Adrenal gland (tissue), 12 donors: ENCODE results near the gene SNRNP27. TPM values are rescaled to one million over a fixed set of nuclear protein-coding genes. Genes with fewer than 3 reads are reported as not detected.
A peak's percentile ranks its signal among the peaks of the same experiment; 100 is the strongest.

Experiments
- DNase-seq, 7 donors: peaks; one replicate each; pipeline ENCODE4 v3.0.0-alpha.2; 2019 to 2020
- H3K27ac ChIP-seq, 5 donors: fragments of 200-600 bp; sonication (generic) in 4 of 5; 1 replicate in 3 of 5; 2 replicates in 2 of 5; pipeline versions ENCODE4 v1.5.1 to v1.8.0; 2016 to 2020; ENCODE audit warnings: mild to moderate bottlenecking in 1 of 5
- H3K27me3 ChIP-seq: fragments of 200-600 bp; 2 replicates; pipeline ENCODE4 v1.8.0; 2021
- H3K36me3 ChIP-seq, 2 donors: fragments of 200-600 bp; replicated peaks in 1 of 2; 1 replicate in 1 of 2; 2 replicates in 1 of 2; pipeline versions ENCODE4 v1.5.1 to v1.8.0; 2018 to 2022
- H3K4me1 ChIP-seq, 2 donors: fragments of 200-600 bp; replicated peaks in 1 of 2; 1 replicate in 1 of 2; 2 replicates in 1 of 2; pipeline versions ENCODE4 v1.5.1 to v1.8.0; 2018 to 2021
- H3K4me3 ChIP-seq, 4 donors: fragments of 200-600 bp; sonication (generic) in 3 of 4; one replicate each; pipeline ENCODE4 v1.5.1; 2016 to 2018
- H3K9me3 ChIP-seq, 3 donors: fragments of 200-600 bp; sonication (generic) in 1 of 3; replicated peaks in 1 of 3; 1 replicate in 2 of 3; 2 replicates in 1 of 3; pipeline versions ENCODE4 v1.5.1 to v1.8.0; 2016 to 2021
- POLR2A ChIP-seq, 2 donors: fragments of 450-650 bp; IDR thresholded peaks; one replicate each; pipeline ENCODE4 v1.6.1; 2017; ENCODE audit warnings: antibody characterized with exemption in 2 of 2, mild to moderate bottlenecking in 2 of 2, moderate library complexity in 1 of 2
- WGBS, 4 donors: extraction: QIAGEN DNeasy Blood & Tissue Kit in 2 of 4; methylation state at CpG; one replicate each; pipeline versions ENCODE4 v1.1.5 to v1.1.7; 2013 to 2017; 5-methylcytosine and 5-hydroxymethylcytosine counted together
- intact Hi-C, 2 donors: fragments of 100-400 bp; cut with DNase I; formaldehyde crosslinking; loops; one replicate each; pipeline versions ENCODE4 v1.14.1 to v1.15.0; 2022 to 2023
- polyA plus RNA-seq, 3 donors: library from polyadenylated mRNA; stranded (reverse); fragments of 200-250 nt in 2 of 3; fragments of 350-450 nt in 1 of 3; fragmentation: Illumina TruSeq in 1 of 3; extraction: RNeasy Lipid Tissue Mini Kit (QIAGEN cat#74804) in 1 of 3; gene quantifications; one replicate each; pipeline ENCODE4 v1.2.3, GENCODE V29; 2013 to 2014
- small RNA-seq, 2 donors: library from RNA; depleted of rRNA; stranded (forward); fragments of <200 nt; gene quantifications; one replicate each; pipeline ENCODE3, GENCODE V24; 2016
- total RNA-seq, 9 donors: library from RNA; depleted of rRNA in 4 of 9; stranded (reverse); fragments of >200 nt in 4 of 9; fragments of 120-200 nt in 1 of 9; fragmentation: NEBNext Ultra II Directional in 1 of 9; extraction: Animal tissue kit (Norgen Biotek cat#: 25700) in 1 of 9; gene quantifications; one replicate each; pipeline versions ENCODE4 v1.1.0 to v1.2.4, GENCODE V29; 2013 to 2023
- TF ChIP-seq, protein P1 (sequence below), 6 experiments: fragments of 450-650 bp in 4 of 6; fragments of 200-600 bp in 2 of 6; sonication (generic) in 1 of 6; IDR thresholded peaks; 1 replicate in 5 of 6; 2 replicates in 1 of 6; pipeline versions ENCODE4 v1.5.1 to v1.8.0; 2016 to 2021; ENCODE audit warnings: antibody characterized with exemption in 6 of 6, mild to moderate bottlenecking in 2 of 6, moderate library complexity in 1 of 6
- donor health status: healthy with polysubstance abuse.
- donor health status: Bipolar disorder and iron deficiency.
- donor health status: DM: yes; HTN: yes; CAD: no.
- donor health status: DM: no; HTN: no; CAD: no.
- donor health status: DM: no; HTN: no; CAD: no.
- donor health status: DM: yes; HTN: yes; CAD: no.

The SNRNP27 gene
- total and polyA plus RNA-seq, 12 donors = 25.1 to 76.0 (median 45.2) TPM

GRCh38 chr2:69952336-69953115 is 58.8 kb downstream of the SNRNP27 start:
- 81 to 87% (median 83%) methylated on average over 6 of the region's 6 CpGs for WGBS, 4 donors
- Histone ChIP-seq H3K9me3 (no peaks in the 10 kb centered on the region), H3K27me3 (no peaks in the 10 kb centered on the region), H3K27ac (no peak overlapping the region), H3K4me3 (no peak overlapping the region), H3K4me1 (no peaks in the 10 kb centered on the region), H3K36me3 (no peaks in the 10 kb centered on the region)
- peak in 1 of 7 donors; percentile 31 for DNase-seq
- intact Hi-C loops = no loop called here
- TF ChIP-seq POLR2A (IDR thresholded peaks at IDR 0.05) = no peak
- TF ChIP-seq, protein P1, sequence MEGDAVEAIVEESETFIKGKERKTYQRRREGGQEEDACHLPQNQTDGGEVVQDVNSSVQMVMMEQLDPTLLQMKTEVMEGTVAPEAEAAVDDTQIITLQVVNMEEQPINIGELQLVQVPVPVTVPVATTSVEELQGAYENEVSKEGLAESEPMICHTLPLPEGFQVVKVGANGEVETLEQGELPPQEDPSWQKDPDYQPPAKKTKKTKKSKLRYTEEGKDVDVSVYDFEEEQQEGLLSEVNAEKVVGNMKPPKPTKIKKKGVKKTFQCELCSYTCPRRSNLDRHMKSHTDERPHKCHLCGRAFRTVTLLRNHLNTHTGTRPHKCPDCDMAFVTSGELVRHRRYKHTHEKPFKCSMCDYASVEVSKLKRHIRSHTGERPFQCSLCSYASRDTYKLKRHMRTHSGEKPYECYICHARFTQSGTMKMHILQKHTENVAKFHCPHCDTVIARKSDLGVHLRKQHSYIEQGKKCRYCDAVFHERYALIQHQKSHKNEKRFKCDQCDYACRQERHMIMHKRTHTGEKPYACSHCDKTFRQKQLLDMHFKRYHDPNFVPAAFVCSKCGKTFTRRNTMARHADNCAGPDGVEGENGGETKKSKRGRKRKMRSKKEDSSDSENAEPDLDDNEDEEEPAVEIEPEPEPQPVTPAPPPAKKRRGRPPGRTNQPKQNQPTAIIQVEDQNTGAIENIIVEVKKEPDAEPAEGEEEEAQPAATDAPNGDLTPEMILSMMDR (IDR thresholded peaks at IDR 0.05) = no peak

DNA sequence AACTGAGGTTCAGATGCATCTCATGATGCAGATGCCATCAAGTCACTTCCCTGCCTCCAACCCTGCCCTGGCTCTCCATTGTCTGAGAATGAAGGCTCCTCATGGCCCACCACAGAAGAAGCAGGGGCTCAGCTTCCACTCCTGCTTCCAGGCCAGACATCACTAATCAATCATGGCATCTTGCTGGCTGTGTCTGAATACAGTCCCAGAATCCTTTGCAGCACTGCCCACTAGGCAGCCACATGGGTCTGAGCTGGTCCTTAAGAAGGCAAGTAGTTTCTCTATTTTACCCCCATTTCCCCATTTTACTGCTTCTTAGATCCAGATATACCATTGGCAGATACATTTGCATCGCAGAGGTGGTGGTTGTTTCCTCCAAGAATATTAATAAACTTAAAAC is 60.3 kb downstream of the SNRNP27 start:
- WGBS, 4 donors = 92 to 100% (median 98%) methylated on average over 1 of the region's 1 CpG
- H3K27ac ChIP-seq = no peak overlapping the region
- H3K9me3 ChIP-seq = no peaks in the 10 kb centered on the region
- intact Hi-C loops = no loop called here
- H3K36me3 ChIP-seq = no peaks in the 10 kb centered on the region
- no peak overlapping the region for H3K4me3 ChIP-seq
- peak in 1 of 7 donors; percentile 11 for DNase-seq
- H3K27me3 ChIP-seq = no peaks in the 10 kb centered on the region
- no peaks in the 10 kb centered on the region for H3K4me1 ChIP-seq
- TF ChIP-seq, protein P1 (IDR thresholded peaks at IDR 0.05) = no peak
- TF ChIP-seq POLR2A (IDR thresholded peaks at IDR 0.05) = no peak

Small RNA genes within 50 kb of the gene (small RNA-seq; reads per million reads assigned to genes)
- gene RPL23AP92 = 0 reads per million in 2 donors

Other genes starting within 250 kb of the SNRNP27 start
- 10 to 100 TPM; 27.2 to 57.4 (median 46.4) TPM for gene ANXA4, start 151.8 kb upstream of the SNRNP27 start, total RNA-seq
- 10 to 100 TPM; 20.6 to 34.5 (median 23.5) TPM for gene ANXA4, start 151.8 kb upstream of the SNRNP27 start, polyA plus RNA-seq
- gene GMCL1, start 64.3 kb upstream of the SNRNP27 start, total RNA-seq = 10 to 100 TPM in 6 of 9 donors, 1 to 10 TPM in 3; 7.3 to 14.9 (median 10.2) TPM
- 10 to 100 TPM in 1 of 3 donors, 1 to 10 TPM in 2; 2.8 to 11.5 (median 5.1) TPM for gene GMCL1, start 64.3 kb upstream of the SNRNP27 start, polyA plus RNA-seq
- gene MXD1, start 21.2 kb downstream of the SNRNP27 start, total RNA-seq = 10 to 100 TPM in 3 of 9 donors, 1 to 10 TPM in 6; 5.8 to 12.1 (median 8.0) TPM
- gene MXD1, start 21.2 kb downstream of the SNRNP27 start, polyA plus RNA-seq = 1 to 10 TPM; 1.7 to 6.4 (median 2.5) TPM
- 1 to 10 TPM in 8 of 9 donors, under 1 TPM in 1; 0.61 to 5.6 (median 1.8) TPM for gene ASPRV1, start 67.7 kb downstream of the SNRNP27 start, total RNA-seq
- 1 to 10 TPM in 2 of 3 donors, under 1 TPM in 1; 0.64 to 3.5 (median 2.8) TPM for gene ASPRV1, start 67.7 kb downstream of the SNRNP27 start, polyA plus RNA-seq
- 100 to 1,000 TPM in 8 of 9 donors, 10 to 100 TPM in 1; 32.8 to 511 (median 242) TPM for gene PCBP1, start 193.5 kb downstream of the SNRNP27 start, total RNA-seq
- 100 to 1,000 TPM; 269 to 405 (median 350) TPM for gene PCBP1, start 193.5 kb downstream of the SNRNP27 start, polyA plus RNA-seq